ENCODE results near the gene HSPA2.
"Not testable (repeated sequence)": the region's sequence is repeated elsewhere in the genome, so short reads cannot be mapped to it uniquely, and the experiment has no call there.

Gene HSPA2

DNA sequence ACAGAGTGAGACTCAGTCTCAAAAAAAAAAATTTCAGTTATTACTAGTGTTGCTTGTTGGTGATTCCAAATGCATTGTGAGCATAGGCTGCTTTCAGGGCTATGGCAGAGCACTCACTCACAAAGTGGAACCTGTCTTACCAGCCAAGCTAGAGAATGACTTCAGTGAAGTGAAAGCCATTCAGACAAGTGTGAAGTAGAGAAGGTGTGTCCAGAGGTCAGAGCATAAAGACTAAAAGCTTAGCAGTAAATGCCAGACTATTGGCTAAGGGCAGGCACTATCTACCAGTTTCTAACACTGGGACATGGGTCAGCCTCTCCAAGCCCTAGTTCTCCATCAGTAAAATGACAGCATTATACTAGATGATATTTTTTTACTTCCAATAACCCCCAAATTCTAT, 21.9 kb downstream of the HSPA2 start:
- no peak for DNase-seq (ENCODE audit: low read depth)

DNA sequence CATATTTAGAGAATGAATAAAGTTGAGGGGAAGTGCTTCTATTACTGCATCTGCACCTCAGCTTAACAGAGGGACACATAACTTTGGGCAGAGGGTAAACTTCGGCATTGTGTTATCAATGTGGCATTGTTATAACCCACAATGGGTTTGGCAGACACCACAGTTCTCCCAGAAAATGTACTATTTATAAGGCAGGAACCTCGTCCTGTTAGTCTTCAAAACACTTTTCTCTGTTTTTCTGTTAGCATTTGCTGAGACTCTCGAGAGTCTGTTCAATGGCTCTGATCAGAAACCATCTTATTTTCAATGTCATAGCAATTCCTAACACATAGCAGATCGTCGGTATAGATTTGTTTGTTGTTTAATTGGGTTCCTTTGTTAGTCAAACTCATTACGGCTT, 23.2 kb downstream of the HSPA2 start:
- no peak for DNase-seq (ENCODE audit: low read depth)

DNA sequence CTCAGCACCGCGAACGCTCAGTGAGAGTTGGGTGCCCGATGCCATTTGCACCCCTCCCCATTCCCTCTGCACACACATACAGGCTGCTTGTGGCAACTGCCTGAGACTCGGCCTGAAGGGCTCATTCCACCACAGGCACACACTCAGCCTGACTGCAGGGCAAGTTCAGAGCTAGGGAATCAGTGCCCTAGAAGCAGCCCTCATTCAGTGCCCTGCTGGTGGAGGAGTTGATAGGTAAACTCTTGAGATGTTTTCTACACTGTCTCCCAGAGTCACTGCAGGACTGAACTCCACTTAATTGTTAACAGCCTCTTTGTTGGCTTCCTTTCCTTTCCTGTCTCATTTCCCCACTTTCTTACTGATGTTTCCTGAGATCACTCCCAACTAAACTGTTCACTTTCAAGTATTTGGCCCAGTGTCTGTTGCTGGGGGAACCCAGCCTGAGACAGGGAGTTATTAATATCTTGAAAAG, 26.1 kb downstream of the HSPA2 start:
- DNase-seq (ENCODE audit: low read depth), result no peak

DNA sequence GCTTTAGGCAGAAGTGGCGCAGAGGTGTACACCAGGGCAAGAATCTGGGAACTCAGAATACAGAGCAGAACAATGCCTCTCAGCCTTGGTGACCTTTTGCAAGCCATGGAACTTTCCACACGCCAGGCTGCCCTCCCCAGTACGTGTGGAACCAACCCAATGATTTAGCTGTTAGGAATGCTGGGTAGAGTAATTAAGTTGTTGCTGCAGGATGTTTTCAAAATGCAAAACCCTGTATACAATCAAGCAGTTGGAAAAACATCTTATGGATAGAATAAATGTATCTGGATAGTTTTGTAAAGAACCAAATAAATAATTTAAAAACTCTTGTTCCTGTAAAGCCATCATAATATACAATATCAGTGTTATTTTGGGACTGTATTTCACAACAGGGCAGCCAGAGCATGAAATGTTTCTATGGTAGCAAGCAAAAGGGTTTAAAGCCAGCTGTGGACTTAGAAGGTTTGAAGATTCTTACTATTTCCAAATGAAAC, 28.6 kb downstream of the HSPA2 start:
- DNase-seq (ENCODE audit: low read depth), result no peak

DNA sequence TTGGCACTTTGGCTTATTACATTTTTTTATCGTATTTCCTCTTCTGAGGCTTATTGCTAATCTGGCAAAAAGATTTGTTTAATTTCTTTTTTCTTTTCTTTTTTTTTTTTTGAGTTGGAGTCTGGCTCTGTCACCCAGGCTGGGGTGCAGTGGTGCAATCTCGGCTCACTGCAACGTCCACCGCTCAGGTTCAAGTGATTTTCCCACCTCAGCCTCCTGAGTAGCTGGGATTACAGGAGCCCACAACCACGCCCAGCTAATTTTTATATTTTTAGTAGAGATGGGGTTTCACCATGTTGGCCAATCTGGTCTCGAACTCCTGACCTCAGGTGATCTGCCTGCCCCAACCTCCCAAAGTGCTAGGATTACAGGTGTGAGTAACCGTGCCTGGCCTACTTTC, 29.1 kb downstream of the HSPA2 start:
- DNase-seq (ENCODE audit: low read depth), result not testable (repeated sequence)

DNA sequence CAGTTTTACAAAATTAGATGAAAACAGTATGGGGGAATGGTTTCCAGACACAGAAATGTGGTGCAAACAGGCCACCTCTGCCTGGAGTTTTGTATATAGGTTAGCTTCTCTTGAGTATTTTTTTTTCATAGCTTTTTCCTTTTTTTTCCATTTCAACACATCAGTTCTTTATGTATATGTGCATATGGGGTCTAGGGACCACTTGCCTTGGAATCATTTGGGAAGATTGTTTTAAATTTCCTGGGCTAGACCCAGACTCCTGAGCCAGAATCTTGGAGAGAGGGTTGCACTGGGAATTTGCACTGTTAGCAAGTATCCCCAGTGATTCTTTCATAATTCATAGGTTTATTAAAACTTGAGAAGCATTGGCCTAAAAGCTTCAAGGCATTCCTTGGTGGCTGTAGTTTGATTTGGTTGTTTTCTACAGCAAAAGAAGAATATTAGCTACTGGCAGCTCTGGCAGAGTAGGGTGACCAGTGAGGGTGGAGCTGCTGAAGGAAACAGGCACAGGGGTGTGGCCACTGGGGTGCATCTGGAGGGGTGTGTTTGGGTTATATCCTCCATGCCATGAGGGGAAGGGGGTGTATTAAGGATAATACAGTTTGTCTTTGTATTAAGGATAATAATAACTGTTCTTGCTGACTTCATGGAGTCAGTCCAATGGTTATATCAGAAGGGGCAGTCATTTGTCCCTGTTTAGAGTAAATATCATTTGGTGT, 32.0 kb downstream of the HSPA2 start:
- no peak for DNase-seq (ENCODE audit: low read depth)

DNA sequence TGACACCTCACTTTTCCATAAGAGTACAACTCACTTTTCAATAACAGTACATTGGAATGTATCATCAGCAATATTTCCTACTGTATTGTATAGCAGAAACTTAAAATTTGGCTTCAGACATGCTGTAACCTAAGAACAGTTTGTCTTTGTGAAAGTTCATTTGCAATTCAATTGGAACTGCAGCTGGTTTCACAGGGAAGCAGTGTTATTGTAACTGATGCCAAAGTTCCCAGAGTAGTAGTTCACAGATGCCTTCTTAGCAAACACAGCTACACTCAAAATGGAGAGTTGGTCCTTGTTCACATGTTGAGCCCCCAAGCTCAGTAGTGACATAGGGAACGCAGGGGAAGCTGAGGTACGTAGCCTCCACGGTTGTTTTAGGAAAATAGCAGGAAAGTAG, 32.6 kb downstream of the HSPA2 start:
- no peak for DNase-seq (ENCODE audit: low read depth)

DNA sequence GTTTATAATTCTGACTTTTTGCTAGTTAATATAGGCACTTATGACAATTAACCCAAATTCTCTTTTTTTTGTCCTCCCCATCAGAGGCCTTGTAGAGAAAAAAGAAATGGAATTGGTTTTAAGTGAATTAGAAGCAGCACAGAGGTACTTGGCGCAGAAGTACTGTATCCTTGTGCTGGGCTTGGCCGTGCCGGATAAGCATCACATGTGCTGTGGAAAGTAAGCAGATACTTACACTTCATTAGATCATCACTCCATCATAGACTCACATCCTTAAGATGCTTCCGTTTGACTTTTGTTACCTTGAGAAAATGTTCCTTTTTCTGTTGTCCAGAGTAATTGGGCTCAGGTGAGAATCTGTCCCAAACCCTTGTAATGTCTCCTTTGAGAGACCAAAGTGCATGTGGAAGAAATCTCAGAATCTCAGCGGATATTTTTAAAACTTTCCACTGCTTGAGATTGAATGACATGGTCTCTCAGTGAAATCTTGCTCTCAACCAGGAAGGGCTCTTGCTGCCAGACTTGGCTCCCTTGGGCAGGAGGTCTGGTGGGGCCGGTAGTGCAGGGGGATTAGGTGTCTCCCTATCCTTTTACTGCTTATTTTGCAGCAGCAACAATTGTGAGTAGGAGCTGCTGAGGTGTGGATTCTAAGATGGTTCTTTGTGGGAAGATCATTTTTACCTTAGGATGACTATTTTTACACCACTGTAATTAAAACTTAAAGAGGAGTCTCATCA, 34.0 kb downstream of the HSPA2 start:
- no peak for DNase-seq (ENCODE audit: low read depth)

DNA sequence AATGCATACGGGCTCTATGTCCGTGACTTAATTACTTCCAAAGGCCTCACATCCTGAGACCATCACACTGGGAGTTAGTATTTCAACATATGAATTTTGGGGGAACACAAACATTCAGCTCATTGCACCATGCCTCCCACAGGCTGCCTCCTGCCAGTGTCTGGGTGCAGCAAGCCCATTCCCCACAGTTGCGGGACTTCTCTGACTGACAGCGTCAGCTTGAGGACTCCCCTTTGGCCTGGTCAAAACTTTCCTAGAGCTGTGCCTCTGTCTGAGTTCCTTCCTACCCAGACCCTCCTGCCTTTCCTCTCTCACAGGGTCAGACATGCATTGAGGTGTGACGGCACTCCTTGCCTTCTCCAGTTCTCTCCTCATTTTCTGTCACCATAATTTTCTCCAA, 36.7 kb downstream of the HSPA2 start:
- no peak for DNase-seq (ENCODE audit: low read depth)

DNA sequence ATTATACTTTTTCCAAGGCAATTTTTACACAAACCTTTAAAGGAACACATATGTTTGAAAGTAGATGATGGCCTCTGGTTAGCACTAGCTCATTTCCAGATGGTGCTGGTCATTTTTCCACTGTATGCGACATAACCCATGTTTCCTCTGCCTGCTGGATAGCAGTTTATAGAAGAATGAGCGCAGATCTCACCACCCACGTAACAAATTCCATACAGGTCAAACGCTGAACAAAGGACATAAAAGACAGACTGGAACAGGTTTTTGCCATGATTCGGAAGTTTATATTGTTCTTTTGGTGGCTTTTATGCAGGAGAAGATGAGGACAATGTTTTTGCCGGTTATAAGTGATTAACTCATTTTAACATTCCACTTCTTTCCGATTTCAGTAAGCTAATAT, 39.9 kb downstream of the HSPA2 start:
- DNase-seq (ENCODE audit: low read depth), result no peak

DNA sequence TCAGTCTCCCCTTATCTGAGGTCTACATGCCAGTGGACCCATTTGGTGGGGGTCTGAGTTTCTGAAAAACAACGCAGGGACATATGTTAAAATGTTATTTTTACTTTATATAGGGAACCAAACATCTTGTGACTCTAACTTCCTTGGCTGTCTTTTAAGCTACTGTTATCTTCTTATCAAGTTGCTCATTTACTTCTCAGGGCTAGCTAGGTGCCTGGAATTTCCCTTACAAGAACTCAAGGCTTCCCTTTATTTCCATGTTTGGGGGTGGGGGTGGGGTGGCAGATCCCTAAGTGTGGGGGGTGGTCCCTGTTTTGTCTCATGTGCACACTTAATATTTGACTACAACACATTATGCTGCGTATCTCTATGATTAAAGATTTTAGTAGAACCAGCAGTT, 40.8 kb downstream of the HSPA2 start:
- no peak for DNase-seq (ENCODE audit: low read depth)

DNA sequence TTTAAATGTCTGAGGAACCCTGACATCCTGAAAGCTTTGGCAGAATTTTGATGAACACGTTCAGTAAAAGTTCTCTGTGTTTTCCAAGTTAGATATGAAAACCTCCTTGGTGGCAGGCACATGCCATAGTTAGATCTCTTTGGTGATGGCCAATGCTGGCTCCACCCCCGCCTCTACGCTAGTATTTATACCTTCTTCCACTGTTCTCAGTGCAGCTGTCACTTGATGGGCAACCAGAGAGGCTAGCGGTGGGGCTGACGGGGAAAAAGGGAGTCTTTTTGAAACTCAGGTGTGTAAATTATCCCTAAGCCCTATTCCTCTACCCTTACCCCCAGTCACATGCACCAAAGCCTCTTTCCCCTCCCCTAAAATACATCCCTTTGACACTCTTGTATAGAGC, 41.3 kb downstream of the HSPA2 start:
- DNase-seq (ENCODE audit: low read depth), result no peak

DNA sequence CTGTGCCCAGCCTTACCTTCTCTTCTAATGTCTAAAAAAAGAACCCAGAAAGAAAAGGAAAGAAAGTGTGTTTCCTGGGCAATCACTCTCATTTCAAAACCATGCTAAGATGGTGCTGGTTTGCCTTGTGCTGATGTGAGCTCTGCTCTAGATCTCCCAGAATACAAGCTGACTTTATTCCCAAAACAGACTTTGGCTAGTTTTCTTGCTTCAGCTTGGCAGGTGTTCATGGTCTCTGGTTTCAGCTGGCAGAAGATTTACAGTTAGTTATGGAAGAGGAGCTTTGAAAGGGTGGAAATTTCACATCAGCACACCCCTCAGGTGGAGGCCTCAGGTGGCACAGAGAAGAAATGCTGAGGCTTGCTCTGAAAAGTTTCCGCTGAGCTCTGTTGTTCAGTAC, 43.6 kb downstream of the HSPA2 start:
- DNase-seq (ENCODE audit: low read depth), result no peak

DNA sequence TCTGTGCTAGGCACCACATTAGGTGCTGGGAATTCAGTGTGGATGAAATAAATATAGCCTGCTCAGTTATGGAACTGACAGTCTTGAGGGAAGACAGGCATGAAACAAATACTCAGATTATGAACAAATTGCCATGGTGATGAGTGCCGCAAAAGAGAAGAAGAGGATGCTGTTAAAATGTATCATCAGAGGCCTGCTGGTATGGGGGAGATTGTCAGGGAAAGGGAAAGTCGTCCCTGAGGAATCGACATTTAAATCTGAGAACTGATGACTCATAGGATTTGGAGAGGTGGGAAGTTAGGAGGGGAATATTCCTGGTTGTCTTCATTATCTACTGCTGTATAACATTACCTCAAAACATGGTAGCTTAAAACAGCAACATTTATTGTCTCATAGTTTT, 51.3 kb downstream of the HSPA2 start:
- DNase-seq (ENCODE audit: low read depth), result no peak
